Osteocyte (in vitro differentiated cells): ENCODE results near the gene SVEP1. TPM values are rescaled to one million over a fixed set of nuclear protein-coding genes. Genes with fewer than 3 reads are reported as not detected.

Source experiments
- DNase-seq: peaks from one replicate; pipeline ENCODE4 v3.0.0; 2021; ENCODE audit warnings: mixed read lengths; ENCODE audit not compliant: unreplicated experiment; ENCODE audit errors: extremely low spot score
- H3K27ac Mint-ChIP-seq: one replicate; pipeline ENCODE4 v1.8.0; 2021; ENCODE audit warnings: mild to moderate bottlenecking, mixed read lengths; ENCODE audit not compliant: unreplicated experiment
- H3K27me3 Mint-ChIP-seq: one replicate; pipeline ENCODE4 v1.8.0; 2021; ENCODE audit warnings: mixed read lengths; ENCODE audit not compliant: unreplicated experiment
- H3K36me3 Mint-ChIP-seq: one replicate; pipeline ENCODE4 v1.8.0; 2021; ENCODE audit warnings: mixed read lengths; ENCODE audit not compliant: unreplicated experiment
- H3K4me1 Mint-ChIP-seq: one replicate; pipeline ENCODE4 v1.8.0; 2021; ENCODE audit warnings: mixed read lengths; ENCODE audit not compliant: unreplicated experiment
- H3K4me3 Mint-ChIP-seq: one replicate; pipeline ENCODE4 v1.8.0; 2021; ENCODE audit warnings: mild to moderate bottlenecking, moderate library complexity, mixed read lengths; ENCODE audit not compliant: unreplicated experiment
- H3K9me3 Mint-ChIP-seq: one replicate; pipeline ENCODE4 v1.8.0; 2021; ENCODE audit warnings: mixed read lengths; ENCODE audit not compliant: unreplicated experiment
- CTCF ChIP-seq: fragments of 200-600 bp; sonication (generic); IDR thresholded peaks from 2 replicates; pipeline ENCODE4 v1.5.0; 2021; ENCODE audit warnings: antibody characterized with exemption, mild to moderate bottlenecking, moderate library complexity
- total RNA-seq: library from RNA; stranded (reverse); gene quantifications from 2 replicates; pipeline ENCODE4 v1.2.1, GENCODE V29; 2021

SVEP1 gene
- total RNA-seq, 1 donor from 2014 or later: 3.1 TPM

- peaks cover 3% of the 10 kb centered on the region for H3K27me3 Mint-ChIP-seq
- peaks cover 18% of the 10 kb centered on the region for H3K4me1 Mint-ChIP-seq
- H3K9me3 Mint-ChIP-seq: peaks cover 13% of the 10 kb centered on the region
- H3K27ac Mint-ChIP-seq: no peak overlapping the region
- no peak for TF ChIP-seq CTCF
- H3K36me3 Mint-ChIP-seq: peaks cover 7% of the 10 kb centered on the region
- no peak for DNase-seq
- no peak overlapping the region for H3K4me3 Mint-ChIP-seq
Measured at GRCh38 chr9:110446171-110446570, 133.4 kb downstream of the SVEP1 start.

- DNase-seq: no peak
- peaks cover 13% of the 10 kb centered on the region for H3K9me3 Mint-ChIP-seq
- TF ChIP-seq CTCF: no peak
- no peaks in the 10 kb centered on the region for H3K27me3 Mint-ChIP-seq
- peaks cover 26% of the 10 kb centered on the region for H3K4me1 Mint-ChIP-seq
- no peak overlapping the region for H3K4me3 Mint-ChIP-seq
- peaks cover 7% of the 10 kb centered on the region for H3K36me3 Mint-ChIP-seq
- H3K27ac Mint-ChIP-seq: no peak overlapping the region
Measured at GRCh38 chr9:110444911-110445310, 134.6 kb downstream of the SVEP1 start.

GRCh38 chr9:110443866-110444220 is 135.7 kb downstream of the SVEP1 start:
- Mint-ChIP-seq H3K36me3 (peaks cover 7% of the 10 kb centered on the region), H3K4me3 (peak overlapping the region; percentile 39), H3K27me3 (no peaks in the 10 kb centered on the region), H3K4me1 (peaks cover 26% of the 10 kb centered on the region), H3K9me3 (peaks cover 13% of the 10 kb centered on the region), H3K27ac (peak overlapping the region; percentile 74)
- TF ChIP-seq CTCF: no peak
- no peak for DNase-seq

GRCh38 chr9:110443146-110443865 is 136.2 kb downstream of the SVEP1 start:
- no peak for DNase-seq
- Mint-ChIP-seq H3K27me3 (no peaks in the 10 kb centered on the region), H3K4me3 (peak overlapping the region; percentile 39), H3K36me3 (peaks cover 7% of the 10 kb centered on the region), H3K4me1 (peaks cover 26% of the 10 kb centered on the region), H3K9me3 (peaks cover 13% of the 10 kb centered on the region), H3K27ac (peak overlapping the region; percentile 74)
- no peak for TF ChIP-seq CTCF

GRCh38 chr9:110440796-110441195 is 138.7 kb downstream of the SVEP1 start:
- DNase-seq: no peak
- H3K4me1 Mint-ChIP-seq: peaks cover 26% of the 10 kb centered on the region
- H3K27me3 Mint-ChIP-seq: peaks cover 7% of the 10 kb centered on the region
- H3K4me3 Mint-ChIP-seq: no peak overlapping the region
- H3K36me3 Mint-ChIP-seq: no peaks in the 10 kb centered on the region
- H3K9me3 Mint-ChIP-seq: peaks cover 3% of the 10 kb centered on the region
- no peak for TF ChIP-seq CTCF
- no peak overlapping the region for H3K27ac Mint-ChIP-seq
